Activated gamma-delta T cell treated with Interleukin-2 at 50 U/mL for 16 hours (primary cell): ENCODE measurements around the gene MICAL2.

Experiments
- DNase-seq: peaks from one replicate; pipeline ENCODE4 v3.0.0-alpha.2; 2020

Gene MICAL2

DNA sequence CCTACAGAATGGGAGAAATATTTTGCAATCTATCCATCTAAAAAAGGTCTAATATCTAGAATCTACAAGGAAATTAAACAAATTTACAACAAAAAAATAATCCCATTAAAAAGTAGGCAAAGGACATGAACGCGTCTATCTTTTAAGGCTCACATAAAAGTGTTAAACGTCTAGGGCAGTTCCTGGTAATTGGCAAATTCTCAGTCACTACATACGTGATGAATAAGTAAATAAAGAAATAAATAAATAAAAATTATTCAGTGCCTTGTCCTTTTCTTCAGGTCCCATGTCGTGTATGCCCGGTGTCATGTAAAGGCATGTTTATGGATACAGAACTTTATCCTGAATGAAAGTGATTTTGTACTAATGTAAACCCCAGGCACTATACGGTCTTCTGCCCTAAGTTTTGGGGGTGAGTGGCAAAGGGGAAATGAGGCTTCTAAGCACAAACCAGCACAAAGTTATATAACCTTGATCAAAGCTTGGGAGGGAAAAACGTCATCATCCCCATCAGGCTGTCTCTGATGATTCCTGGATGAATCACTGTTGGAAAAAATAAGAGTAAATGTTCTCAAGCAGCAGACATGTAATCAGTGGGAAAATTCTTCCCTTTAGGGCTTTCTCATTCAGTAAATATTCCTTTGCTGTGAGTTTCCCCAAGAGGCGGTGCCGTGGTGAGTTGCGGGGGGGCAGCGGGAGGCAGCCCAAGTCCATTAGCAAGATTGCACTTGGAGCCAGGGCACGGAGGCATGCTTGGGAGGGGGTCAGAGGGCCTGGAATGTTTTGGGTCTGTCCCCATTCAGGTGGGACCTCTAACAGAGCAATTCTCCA lies 30.4 kb upstream of the MICAL2 start:
- DNase-seq = no peak

DNA sequence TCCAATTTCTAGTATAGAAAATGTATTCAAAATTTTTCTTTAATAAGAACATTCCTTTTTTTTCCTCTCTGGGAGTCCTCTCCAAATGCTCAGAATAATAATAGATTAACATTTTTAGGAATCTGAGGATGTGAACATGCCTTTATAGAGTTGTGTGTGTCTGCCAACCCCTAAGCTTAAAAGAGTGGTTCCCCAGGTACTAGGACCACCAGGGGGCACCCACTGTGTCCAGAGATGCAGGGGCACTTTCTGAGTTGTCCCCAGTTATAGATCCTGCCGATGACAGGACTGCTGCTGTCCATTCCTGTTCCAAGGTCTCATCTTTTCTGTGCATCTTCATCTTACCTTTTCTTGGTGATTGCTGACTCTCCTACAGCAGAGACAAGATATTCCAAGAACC lies 27.0 kb upstream of the MICAL2 start:
- no peak for DNase-seq

DNA sequence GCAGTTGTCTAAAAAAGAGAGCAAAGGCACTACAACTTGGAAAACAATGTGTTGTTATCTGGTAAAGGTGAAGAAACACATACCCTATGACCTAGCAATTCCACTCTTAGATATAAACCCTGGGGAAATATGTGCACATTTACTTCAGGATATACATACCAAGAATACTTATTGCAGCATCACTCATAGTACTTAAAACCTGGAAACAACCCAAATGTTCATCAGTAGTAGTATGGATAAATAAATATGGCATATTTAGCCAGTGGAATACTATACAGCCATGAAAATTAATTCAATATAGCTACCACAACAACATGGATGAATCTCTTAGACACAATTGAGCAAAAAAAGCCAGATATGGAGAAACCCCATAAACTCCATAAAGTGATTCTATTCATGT lies 26.1 kb upstream of the MICAL2 start:
- DNase-seq = no peak

DNA sequence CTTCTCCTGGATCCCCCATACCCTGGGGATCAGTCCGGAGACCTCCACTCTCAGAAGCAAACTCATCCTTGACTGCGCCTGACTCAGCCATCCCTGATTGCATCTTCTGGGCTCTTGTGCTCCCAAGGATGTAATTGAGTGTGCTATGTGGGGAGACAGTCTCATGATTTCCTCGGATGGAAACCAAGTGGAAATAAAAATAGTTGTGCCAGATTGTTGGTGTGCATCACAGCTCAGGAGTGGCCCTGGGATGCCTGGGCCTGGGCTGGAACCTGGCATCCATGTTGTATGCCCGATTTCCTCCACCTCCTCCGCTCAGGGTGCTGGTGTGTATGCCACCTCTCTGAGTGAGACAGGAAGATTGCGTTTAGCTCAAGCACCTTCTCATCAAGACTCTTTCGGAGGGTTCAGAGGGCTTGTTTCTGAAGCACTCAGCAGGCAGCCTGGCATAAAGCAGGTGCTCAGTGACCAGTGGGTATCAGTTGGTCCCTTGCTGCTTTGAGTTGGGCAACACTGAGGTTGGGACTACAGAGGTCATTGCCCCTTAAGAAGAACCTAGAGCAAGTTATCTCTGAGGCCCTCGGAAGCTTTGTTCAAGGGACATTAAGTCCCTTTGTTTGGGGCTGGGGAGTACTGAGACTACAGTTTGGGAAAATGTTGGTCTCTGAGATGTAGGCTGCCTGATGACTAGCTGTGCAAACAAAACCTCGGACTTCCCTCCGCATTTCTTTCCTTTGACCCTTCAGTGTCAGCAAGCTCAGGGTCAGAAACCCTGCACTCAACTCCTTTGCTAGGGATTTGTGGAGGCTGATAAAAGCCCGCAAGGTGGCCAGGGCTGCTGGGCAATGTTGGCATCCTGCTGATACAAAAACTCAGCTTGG lies 24.8 kb upstream of the MICAL2 start:
- no peak for DNase-seq

DNA sequence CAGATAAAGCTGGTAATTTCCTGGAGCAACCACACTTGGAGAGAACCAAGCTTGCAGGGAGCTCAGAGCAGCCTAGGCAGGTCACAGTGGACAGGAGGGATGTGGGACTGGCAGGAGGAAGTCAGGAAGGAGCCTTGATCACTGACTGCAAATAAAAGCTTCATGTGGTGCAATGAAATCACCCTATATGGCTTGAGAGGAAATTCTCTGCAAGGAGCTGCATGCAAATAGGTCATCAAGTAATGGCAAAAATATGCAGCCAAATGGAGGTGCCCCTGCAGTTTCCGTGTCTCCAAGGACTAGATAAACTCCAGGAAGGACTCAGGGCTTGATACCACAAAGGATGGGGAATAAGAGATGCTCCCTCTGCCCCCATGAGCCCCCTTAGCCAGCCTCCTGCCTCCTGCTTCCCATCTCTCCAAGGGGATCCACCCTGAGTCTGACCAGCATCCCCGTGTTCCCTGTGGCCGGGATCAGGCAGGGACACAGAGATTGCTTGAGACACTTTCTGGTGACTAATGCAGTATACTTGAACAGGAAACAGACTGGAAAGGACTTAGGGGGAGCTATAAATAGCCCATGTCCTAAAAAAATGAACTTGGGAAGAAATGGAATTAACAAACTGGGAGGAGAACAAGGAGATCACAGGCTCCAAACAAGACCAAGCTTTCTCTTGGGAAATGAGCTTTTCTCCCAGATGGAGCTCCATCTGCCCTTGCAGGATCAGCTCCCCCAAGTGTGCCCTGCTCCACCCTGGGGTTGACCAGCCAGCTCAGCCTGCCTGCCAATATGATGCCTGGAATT lies 23.9 kb upstream of the MICAL2 start:
- no peak for DNase-seq

DNA sequence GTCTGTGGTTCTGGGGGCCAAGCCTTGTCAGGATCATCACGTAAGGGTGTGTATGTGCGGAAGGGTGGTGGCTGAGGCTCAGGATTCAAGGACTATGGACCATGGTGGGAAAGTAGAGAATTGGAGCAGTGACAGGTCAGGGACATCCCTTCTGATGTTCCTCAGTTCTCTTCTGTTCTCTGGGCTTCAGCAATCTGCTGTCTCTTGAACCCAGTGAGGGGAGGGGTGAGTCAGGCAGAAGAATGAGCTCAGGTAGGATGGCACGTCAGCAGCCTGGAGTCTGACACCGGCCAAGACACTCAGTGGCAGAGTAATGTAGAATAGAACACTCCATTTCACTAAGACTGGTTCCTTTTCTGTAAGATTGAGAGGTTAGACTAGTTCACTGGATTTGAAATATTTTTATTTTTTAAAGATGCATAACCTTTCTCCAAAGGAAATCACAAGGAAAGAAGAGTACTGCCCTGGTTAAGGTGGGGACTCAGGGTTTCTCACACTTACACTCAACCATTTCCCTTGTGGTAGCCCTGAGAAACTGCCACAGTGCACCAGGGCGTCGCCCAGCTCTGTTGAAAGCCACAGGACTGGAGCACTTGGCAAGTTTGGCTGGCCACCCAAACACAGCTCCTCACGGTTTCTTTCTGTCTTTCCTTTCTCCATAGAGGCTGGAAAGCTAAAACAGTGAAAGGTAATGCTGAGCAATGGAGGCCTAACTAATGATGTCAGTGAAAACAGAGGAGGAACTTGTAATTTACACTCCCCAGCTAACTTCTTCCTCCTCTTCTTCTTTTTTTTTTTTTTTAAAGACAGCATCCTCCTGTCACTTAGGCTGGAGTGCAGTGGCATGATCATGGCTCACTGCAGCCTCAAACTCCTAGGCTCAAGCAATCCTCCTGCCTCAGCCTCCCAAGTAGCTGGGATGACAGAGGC lies 23.1 kb upstream of the MICAL2 start:
- peak; percentile 54 for DNase-seq

DNA sequence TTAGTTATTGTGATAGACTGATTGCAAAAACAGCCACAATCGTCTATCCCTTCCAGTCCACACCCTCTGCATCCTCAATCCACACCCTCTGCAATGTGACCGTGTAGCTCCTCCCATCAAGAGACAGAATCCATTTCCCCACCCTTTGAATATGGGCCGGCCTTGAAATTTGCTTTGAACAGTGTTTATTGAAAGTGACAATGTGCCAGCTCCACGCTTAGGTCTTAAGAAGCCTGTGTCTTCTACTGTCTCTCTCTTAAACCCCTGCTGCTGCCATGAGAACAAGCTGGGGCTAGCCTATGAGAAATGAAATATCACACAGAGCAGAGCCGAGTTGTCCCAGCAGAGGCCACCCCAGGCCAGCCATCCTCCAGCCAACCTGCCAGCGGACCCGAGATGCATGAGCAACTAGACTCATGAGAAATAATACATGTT lies 22.3 kb upstream of the MICAL2 start:
- DNase-seq = no peak

DNA sequence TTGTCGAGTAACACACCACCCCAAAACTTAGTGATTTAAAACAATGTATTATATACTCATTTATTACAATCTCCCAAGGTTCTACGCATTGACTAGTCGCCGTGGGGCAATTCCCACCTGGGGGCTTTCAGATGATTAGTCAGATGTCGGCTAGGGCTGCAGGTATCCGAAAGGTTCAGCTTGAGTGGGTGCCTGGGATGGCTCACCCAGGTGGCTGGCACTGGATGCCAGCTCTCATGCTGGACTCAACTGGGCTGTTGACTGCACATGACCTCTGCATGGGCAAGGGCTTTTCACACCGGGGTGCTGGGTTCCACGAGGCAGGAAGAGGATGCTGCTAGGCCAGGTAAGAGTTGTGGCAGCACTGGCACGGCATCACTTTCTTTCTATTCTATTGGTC lies 21.9 kb upstream of the MICAL2 start:
- no peak for DNase-seq

DNA sequence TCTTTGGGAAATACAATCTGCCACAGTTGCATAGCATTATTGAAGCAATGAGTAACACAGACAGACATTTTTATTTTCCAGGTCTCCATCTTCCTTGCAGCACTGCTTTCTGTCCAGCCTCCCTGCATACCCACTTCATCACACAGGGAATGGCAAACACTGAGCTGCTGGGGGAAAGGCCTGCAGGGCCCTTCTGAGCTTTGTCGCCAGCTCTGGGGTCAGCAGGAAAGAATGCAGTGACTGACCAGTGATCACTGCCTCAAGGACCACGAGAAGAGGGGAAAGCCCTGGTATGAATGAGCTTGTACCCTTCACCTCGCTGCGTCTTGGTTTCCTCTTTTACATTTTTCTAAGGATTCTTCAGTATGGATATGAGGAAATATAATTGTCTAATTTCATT lies 21.3 kb upstream of the MICAL2 start:
- DNase-seq = no peak

DNA sequence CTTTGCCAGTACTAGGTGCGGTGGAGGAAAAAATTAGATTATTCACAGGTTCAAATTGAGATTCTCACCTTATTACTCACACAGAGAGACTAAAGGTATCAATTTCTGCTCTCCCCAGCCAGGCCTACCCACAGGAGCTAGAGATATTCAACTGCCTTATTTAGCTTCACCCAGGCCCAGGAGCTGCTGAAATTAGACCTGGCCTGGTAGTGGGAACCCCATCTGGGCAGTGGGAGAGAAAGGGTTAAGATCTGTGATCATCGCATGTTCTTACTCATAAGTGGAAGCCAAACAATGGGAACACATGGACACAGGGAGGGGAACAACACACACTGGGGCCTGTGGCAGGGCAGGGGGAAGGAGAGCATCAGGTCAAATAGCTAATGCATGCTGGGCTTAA lies 20.9 kb upstream of the MICAL2 start:
- DNase-seq = no peak

DNA sequence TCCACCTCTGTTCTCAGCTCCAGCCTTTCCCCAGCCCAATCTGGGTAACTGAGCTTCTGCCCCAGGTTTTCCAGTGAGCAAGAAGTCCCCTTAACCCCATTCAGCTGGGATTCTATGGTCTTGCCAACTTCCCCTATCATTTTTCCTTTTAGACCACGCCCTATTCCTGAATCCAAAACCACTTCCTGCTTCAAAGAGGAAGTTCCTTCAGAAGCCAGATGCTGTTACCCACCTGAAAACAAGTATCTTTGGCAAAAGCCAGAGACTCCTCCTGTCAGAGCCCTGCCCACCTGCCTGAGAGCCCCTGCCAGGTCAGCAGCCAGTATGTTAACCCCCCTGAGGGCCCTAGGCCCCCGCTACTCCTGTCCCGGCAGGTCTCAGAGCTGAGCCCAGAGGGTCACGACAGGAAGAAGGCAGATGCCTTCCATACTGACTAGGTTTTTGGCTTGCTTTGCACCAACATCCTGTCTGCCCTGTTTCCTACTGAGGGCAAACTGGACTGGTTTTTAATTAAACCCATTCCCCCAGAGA lies 20.3 kb upstream of the MICAL2 start:
- DNase-seq = no peak

DNA sequence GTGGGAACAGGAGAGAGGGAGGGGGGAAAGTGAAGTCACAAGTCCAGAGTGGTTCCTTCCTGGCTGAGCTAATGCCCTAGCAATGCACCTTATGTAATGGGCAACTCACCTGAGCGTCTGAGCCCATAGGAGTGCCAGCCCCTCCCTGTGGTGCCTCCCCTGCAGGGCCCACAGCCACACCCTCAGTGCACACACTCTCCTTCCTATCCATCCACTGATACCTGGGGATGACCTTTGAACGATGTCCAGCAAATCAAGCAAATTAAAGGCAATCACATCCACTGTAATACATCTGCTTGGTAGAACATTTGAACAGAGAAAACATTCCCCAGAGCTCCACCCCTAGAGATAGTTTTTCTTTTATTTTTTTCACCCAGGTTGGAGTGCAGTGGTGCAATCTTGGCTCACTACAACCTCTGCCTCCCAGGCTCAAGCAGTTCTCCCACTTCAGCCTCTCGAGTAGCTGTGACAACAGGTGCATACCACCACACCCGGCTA lies 19.6 kb upstream of the MICAL2 start:
- no peak for DNase-seq

DNA sequence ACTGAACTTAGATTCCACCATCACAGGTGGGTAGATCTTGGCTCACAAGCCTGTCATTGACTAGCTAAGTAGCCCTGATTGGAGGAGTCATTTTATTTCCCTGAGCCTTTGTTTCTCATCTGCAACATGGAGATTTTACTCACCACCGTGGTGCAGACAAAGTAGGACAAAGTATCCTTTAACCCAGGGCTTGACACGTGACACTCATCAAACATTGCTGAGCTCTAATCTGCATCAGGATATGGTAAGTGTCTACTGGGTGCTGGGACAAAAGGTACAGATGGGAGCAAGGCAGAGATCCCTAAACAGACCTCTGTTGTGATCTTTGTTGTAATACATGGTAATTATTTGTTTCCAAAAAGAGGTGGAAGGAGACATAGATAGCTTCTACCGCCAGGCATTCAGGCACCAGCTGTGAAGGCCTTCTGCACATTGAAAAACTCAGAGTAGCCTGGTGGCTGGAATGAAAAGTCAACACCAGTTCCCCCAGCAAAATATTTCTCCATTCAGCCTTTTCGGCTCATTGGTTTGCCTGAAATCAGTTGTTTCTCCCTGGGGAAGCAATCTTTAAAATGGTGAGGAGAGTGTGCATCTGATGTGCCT lies 18.3 kb upstream of the MICAL2 start:
- DNase-seq = no peak

DNA sequence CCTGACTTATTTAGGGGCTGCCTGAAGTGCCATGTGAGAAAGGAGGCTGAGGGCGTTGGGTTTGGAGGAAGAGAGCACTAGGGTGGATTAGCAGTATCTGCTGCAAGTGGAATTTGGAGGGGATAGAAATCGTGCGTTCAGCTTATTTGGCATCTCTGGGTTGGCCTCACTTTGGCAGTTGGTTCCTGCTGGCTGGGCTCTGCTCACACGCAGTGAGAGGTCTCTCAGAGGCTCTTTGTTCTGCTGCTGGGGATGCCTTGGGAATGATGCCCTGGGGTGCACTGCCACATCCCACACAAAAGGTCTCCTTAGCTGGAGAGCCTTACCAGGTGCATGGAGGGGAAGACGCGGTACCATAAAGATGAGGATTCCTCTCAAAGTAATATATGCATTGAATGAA lies 17.7 kb upstream of the MICAL2 start:
- no peak for DNase-seq

DNA sequence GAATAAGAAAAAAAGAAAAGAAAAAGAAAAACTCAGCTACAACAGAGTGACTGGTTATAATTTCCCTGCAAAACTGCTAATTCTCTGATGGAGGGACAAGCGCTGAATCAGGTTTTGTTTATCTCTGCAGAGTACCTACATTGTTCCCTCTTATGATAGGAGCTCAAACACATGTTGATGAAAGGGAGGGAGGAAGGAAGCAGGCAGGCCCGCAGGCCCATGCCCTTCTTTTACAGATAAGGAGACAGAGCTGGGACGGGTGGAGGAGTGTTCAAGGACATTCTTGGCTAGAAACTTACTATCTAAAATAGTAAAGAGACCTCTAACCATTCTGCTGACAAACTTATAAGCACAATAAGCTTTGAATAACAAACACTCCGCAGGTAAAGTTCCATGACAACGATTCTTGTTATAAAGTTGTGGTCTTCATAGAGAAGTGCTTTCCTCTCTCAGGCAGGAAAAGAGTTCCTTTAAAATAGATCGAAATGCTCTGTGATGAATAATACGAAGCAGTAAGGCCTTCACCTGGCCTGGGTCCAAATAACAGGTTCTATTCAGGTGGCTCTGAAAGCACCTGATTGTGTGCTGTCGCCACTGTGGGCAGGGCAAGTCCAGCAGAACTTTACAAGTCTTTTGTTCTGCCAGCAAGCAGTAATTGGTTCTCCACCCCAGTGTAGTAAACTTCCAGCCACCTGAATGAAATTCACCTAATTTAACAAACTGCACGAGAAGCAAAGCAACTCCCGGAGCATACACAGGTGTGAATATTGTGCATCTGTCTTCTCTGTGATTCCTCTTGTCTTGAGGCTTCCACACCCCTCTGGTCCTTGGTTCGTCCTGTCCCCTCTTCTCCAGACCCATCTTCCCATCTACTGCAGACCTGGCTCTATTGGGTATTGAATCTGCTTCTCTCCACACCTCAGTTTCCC lies 15.3 kb upstream of the MICAL2 start:
- DNase-seq = no peak

DNA sequence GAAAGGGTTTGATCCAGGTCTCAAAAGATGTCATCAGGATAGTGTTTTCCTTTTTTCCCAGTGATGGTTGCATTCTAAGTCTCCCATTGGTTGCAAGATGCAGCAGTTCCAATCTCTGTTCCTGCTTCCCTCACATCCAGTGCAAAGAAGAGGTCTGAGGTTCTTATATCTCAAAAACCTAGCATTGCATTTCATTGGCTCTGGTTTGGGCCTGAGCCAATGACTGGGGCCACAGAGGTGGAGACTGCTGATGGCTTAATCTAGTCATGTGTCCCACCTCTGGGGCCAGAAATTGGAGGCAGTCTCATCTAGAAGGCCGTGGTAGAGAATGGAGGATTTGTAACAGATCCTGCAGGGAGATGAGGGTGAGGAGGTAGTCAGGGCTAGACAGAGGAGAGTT lies 13.2 kb upstream of the MICAL2 start:
- no peak for DNase-seq

DNA sequence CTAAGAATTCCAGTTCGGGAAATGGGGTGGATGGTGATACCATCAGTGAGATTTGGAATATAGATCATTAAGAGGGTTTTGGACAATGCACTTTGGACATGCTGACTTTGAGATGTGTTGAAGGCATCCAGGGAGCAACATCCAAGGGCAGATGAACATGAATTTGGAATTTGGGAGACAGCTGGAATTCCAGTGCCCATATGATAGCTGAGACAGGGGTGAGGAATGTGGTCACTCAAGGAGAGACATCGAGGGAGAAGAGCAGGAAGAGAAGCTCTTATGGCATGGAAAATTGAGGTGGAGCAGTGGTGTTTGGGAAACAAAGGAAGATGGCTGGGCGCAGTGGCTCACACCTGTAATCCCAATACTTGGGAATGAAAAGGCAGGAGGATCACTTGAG lies 11.8 kb upstream of the MICAL2 start:
- no peak for DNase-seq

DNA sequence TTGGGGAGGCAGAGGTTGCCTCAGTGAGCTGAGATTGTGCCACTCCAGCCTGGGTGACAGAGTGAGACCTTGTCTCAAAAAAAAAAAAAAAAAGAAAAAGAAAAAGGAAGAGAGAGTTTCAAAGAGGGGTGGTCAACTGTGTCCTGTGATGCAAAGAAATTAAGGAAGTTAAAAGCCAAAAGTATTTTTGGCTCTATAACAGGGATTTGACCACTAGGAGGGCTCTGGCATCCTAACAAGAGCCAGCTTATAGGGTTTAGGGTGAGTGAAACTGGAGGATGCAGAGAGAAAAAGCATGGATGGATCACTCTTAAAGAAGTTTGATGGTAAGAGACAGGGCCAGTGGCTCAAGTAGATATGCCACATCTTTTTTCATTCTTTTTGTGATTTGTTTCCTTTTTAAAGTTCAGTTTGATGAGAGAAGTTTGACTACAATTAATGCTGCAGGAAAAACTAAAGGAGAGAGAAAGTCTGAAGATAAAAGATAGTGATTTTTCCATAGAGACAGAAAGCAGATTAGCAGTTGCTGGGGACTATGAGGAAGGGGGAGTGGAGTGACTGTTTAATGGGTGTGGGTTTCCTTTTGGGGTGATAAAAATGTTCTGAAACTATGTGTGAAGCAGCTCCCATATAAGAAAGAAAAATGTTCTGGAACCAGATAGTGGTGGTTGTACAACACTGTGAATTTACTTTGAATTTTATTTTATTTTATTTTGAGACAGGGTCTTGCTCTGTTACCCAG lies 11.1 kb upstream of the MICAL2 start:
- no peak for DNase-seq

DNA sequence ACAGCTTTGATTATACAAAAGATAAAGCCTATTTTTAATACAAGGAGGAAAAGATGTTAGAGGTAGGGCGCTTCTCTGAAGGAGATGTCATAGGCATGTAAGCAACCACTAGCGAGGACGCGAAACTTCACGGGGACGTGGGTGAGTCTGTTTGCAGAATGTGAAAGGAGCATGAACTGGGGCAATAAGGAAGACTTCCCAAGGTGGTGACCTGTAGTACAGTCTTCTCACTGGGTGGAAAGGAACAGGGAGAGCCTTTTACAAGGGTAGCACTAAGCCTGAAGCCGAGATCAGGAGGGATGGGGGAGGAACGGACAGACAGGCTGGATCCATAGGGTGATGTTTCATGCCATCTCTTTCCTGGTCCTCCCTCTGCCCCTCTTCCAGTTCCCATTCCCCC lies 10.0 kb upstream of the MICAL2 start:
- DNase-seq = no peak
